SK-N-SH (cell line): ENCODE measurements around the gene CPB2.

ENCODE experiments used
- CTCF ChIP-seq: fragments of 200-600 bp; sonication (generic); IDR thresholded peaks from 2 replicates; pipeline ENCODE4 v1.6.1; 2017; ENCODE audit warnings: antibody characterized with exemption, mild to moderate bottlenecking, moderate library complexity
- REST ChIP-seq: IDR thresholded peaks from 2 replicates; pipeline ENCODE4 v1.6.1; 2012; ENCODE audit warnings: mild to moderate bottlenecking, low read depth, low read length, moderate library complexity

- TF ChIP-seq CTCF (no peak), REST (no peak)
These were observed 64.1 kb downstream of the CPB2 start for GRCh38 chr13:46040763-46041162.
